ENCODE results near the gene USP49.

DNA sequence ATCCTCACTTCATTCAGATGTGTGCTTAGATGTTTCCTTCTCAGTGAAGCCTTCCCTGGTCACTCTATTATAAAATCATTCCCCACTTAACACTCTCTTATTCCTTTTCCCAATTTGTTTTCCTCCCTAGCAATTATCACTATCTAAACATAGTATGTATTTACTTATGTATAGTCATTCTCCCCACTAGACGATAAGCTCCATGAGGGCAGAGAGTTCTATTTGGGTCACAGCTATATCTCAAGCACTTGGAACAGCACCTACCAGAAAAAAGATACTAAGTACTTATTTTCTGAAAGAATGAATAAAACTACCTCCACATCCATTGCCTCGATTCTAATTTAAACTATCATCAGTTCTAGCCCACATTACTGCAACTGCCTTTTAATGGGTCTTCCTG is 36.5 kb downstream of the USP49 start:
- TF ChIP-seq, protein P1, sequence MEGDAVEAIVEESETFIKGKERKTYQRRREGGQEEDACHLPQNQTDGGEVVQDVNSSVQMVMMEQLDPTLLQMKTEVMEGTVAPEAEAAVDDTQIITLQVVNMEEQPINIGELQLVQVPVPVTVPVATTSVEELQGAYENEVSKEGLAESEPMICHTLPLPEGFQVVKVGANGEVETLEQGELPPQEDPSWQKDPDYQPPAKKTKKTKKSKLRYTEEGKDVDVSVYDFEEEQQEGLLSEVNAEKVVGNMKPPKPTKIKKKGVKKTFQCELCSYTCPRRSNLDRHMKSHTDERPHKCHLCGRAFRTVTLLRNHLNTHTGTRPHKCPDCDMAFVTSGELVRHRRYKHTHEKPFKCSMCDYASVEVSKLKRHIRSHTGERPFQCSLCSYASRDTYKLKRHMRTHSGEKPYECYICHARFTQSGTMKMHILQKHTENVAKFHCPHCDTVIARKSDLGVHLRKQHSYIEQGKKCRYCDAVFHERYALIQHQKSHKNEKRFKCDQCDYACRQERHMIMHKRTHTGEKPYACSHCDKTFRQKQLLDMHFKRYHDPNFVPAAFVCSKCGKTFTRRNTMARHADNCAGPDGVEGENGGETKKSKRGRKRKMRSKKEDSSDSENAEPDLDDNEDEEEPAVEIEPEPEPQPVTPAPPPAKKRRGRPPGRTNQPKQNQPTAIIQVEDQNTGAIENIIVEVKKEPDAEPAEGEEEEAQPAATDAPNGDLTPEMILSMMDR (IDR thresholded peaks at IDR 0.05; ENCODE audit: low read depth, low read length) = no peak
- no peak for TF ChIP-seq POLR2A (IDR thresholded peaks at IDR 0.05; ENCODE audit: extremely low read depth, insufficient read length)
- TF ChIP-seq, protein P2, sequence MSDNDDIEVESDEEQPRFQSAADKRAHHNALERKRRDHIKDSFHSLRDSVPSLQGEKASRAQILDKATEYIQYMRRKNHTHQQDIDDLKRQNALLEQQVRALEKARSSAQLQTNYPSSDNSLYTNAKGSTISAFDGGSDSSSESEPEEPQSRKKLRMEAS (IDR thresholded peaks at IDR 0.05; ENCODE audit: low read depth, low read length) = no peak
